C4-2B (cell line): ENCODE results near the gene PRTFDC1.

Source experiments
- H3K27ac ChIP-seq: fragments of 450-650 bp; 2 replicates; pipeline ENCODE4 v1.5.1; 2017
- ZFX ChIP-seq: fragments of 450-650 bp; IDR thresholded peaks from 2 replicates; pipeline ENCODE4 v1.6.1; 2017
- TF ChIP-seq, protein P1 (sequence below): fragments of 450-650 bp; conservative IDR thresholded peaks from 2 replicates; pipeline ENCODE4 v1.5.1; 2017; ENCODE audit warnings: mild to moderate bottlenecking

PRTFDC1 gene

DNA sequence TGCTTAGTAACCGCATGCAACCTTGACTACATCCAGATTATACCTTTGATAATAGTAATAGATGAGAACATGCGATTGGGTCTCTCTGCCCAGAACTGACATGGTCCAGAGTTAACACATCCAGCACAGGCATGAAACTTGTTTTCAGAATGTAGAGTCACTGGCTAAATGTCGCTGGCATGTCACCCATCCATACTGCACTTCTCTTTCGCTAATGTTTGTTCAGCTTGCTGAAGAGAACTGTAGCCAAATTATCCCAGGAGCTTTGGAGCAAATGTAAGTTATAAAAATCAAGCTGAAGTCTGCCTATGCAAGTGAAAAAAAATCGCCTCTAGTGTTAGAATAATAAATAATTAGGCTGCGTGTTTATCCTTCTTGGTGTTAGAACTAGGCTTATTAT lies 98.2 kb downstream of the PRTFDC1 start:
- TF ChIP-seq, protein P1, sequence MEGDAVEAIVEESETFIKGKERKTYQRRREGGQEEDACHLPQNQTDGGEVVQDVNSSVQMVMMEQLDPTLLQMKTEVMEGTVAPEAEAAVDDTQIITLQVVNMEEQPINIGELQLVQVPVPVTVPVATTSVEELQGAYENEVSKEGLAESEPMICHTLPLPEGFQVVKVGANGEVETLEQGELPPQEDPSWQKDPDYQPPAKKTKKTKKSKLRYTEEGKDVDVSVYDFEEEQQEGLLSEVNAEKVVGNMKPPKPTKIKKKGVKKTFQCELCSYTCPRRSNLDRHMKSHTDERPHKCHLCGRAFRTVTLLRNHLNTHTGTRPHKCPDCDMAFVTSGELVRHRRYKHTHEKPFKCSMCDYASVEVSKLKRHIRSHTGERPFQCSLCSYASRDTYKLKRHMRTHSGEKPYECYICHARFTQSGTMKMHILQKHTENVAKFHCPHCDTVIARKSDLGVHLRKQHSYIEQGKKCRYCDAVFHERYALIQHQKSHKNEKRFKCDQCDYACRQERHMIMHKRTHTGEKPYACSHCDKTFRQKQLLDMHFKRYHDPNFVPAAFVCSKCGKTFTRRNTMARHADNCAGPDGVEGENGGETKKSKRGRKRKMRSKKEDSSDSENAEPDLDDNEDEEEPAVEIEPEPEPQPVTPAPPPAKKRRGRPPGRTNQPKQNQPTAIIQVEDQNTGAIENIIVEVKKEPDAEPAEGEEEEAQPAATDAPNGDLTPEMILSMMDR, result no peak
- TF ChIP-seq ZFX, result no peak
- H3K27ac ChIP-seq, result no peak overlapping the region

DNA sequence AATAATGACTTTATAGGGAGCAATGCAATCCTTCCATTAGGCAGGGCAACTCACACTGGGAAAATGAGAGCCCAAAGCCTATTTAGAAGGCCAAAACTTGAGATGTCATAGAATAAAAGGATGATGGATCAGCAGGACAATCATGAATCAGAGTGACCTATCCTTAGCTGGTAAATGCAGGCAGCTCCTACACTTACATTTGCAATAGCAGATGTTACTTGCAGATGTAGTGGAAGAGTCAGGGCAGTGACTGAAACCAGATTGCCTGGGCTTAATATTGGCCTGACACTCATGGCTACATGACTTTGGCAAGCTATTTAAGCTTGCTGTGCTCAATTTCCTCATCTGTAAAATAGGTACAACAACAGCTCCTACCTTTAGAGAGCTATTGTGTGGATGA lies 98.7 kb downstream of the PRTFDC1 start:
- TF ChIP-seq, protein P1, result no peak
- no peak for TF ChIP-seq ZFX
- H3K27ac ChIP-seq, result no peak overlapping the region

DNA sequence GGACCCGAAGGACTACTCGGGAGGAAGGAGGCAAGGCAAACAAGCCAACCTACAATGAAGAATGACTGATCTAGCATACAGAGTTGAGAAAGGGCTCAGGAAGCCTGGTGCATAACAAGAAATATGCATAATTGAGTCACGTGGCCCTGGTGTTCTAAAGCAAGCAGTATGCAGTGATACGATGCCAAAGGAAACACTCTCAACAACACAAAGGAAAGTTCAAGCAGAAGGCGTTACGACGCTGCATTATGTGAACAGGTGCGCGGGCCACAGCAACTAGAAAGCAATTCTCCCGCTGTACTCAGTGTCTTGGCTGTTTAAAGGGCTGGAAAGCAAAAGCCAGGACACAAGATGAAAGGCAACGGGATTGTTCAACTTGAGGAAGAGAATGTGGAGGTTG lies 100.8 kb downstream of the PRTFDC1 start:
- TF ChIP-seq ZFX, result no peak
- TF ChIP-seq, protein P1, result no peak
- no peak overlapping the region for H3K27ac ChIP-seq

DNA sequence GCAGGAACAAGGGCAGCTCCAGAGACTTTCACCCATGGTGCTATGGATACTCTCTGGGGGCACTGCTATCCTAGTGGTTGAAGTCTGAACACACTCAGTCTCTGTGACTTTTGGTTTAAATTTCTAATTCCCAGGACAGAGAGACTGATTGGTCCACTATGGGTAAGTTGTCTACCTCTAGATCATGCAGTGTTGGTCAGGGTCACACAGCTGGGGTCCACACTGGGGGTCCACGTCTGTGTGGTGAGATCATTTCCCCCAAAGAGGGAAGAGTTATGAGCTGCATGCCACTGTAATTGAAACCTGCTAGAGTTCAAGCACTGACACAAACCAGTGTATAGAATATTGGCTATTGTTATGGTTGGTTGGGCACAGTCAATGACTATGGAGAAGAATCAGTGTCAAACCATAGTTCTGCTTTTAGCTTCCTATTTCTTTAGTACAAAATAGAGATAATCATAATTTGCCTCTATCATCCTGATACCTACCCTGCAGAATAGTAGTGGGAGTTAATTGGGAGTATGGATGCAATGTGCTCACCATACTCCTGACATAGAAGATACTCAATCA lies 101.6 kb downstream of the PRTFDC1 start:
- TF ChIP-seq ZFX, result no peak
- TF ChIP-seq, protein P1, result no peak
- H3K27ac ChIP-seq, result no peak overlapping the region

DNA sequence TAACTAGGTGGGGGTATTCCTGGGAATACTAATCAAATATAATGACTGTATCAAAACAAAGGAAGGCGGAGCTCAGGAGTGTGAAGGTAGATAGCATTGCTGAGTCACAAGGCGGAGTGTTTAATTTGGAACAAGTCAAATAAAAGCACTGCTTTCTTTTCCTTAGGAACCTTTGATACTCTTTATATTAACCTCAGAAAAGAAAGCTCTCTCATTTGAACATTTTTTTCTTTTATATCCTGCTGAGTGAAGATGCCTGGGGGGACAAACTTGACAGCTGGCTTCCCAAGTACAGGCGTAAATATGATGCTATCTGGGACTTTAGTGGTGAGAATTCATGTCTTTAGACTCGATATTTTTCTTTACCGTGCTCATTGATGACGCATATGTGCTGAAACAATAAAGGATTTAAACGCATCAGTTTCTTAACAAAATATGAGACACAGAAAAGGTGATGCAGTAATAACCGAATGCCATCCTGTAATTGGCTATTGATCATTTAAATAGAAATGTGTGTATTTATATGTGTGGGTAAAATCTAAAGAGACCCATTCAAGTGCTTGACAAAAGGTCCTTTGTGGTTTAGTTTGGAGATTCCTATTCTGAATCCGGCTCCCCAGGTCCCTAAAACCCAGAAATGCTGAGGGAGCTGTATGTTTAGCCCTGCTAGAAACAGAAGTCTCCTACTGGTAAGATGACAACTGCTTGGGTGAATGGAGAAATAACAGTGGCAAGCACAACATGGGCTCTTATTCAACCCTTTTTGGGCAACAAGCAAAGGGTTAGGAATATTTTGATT lies 102.7 kb downstream of the PRTFDC1 start:
- TF ChIP-seq ZFX, result no peak
- TF ChIP-seq, protein P1, result no peak
- H3K27ac ChIP-seq, result no peak overlapping the region

DNA sequence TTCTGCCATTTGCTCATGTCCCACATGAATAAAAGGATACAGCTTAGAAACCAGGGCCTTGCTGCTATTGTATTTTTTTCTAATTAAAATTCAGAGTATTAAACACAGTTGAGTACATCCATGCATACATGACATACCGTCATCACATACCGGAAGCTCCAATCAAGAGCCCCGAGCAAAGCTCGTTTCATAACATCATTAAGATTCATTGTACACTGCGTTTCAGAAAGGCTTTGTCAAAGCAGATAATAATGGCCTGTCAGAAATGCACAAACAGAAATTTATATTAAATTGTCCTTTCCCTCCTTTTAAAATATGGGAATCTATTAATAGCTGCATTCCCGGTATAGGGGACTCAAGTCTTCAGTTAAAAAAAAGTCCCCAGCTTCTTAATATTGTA lies 103.4 kb downstream of the PRTFDC1 start:
- H3K27ac ChIP-seq, result no peak overlapping the region
- no peak for TF ChIP-seq ZFX
- TF ChIP-seq, protein P1, result no peak

DNA sequence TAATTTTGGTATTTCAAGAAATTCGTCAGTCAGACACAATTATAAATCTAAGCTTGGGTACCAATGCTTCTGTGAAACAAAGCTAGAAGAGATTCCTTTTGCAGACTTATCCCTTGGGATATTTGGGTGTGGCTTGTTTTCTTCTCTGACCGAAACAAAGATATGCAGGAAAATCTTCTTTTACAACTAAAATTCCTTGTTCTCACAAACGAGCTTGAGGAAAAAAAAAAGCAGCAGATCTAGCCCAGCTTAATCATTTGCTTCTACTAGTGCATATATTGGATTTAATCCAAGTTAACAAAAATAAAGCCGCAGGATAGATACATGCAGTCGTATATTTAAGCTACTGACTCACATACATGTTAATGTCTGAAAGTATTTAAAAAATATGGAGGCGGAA lies 104.2 kb downstream of the PRTFDC1 start:
- H3K27ac ChIP-seq, result no peak overlapping the region
- TF ChIP-seq, protein P1, result no peak
- no peak for TF ChIP-seq ZFX
